GM06990 (cell line): Measurements from ENCODE around the gene HIPK3.
"Not testable (repeated sequence)": the region's sequence is repeated elsewhere in the genome, so short reads cannot be mapped to it uniquely, and the experiment has no call there.

Experiments used
- DNase-seq: peaks from one replicate; pipeline ENCODE4 v3.0.0-alpha.2; 2011; ENCODE audit not compliant: insufficient read length; ENCODE audit errors: extremely low read depth
- H3K27me3 ChIP-seq: replicated peaks from 2 replicates; pipeline ENCODE4 v1.6.0; 2011; ENCODE audit warnings: low read length; ENCODE audit not compliant: control insufficient read depth, insufficient read depth
- H3K36me3 ChIP-seq: 2 replicates; pipeline ENCODE4 v1.5.1; 2011; ENCODE audit warnings: low read length; ENCODE audit not compliant: control insufficient read depth, insufficient read depth
- H3K4me3 ChIP-seq: replicated peaks from 2 replicates; pipeline ENCODE4 v1.5.1; 2011; ENCODE audit warnings: low read depth, mild to moderate bottlenecking, control low read depth, low read length
- CTCF ChIP-seq: IDR thresholded peaks from 2 replicates; pipeline ENCODE4 v1.5.1; 2011; ENCODE audit warnings: low read length, control low read depth, mild to moderate bottlenecking, inconsistent platforms; ENCODE audit not compliant: insufficient read depth, poor library complexity, severe bottlenecking

Gene HIPK3

GRCh38 chr11:33303541-33303940 lies 46.4 kb downstream of the HIPK3 start:
- no peak for DNase-seq
- H3K27me3 ChIP-seq = no peaks in the 10 kb centered on the region
- no peak overlapping the region for H3K4me3 ChIP-seq
- H3K36me3 ChIP-seq = no peaks in the 10 kb centered on the region
- TF ChIP-seq CTCF = no peak

DNA sequence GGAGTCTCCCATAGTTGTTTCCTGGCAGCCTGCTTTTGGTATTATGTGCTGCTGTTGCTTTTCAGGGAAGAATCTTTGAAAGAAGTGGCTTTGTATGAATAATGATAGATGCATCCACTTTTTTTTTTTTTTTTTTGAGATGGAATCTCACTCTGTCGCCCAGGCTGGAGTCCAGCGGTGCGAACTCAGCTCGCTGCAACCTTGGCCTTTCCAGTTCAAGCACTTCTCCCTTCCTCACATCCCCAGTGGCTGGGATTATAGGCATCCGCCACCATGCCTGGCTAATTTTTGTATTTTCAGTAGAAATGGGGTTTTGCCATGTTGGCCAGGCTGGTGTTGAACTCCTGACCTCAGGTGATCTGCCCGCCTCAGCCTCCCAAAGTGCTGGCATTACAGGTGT lies 49.6 kb downstream of the HIPK3 start:
- not testable (repeated sequence) for H3K36me3 ChIP-seq, H3K4me3 ChIP-seq, H3K27me3 ChIP-seq, DNase-seq

DNA sequence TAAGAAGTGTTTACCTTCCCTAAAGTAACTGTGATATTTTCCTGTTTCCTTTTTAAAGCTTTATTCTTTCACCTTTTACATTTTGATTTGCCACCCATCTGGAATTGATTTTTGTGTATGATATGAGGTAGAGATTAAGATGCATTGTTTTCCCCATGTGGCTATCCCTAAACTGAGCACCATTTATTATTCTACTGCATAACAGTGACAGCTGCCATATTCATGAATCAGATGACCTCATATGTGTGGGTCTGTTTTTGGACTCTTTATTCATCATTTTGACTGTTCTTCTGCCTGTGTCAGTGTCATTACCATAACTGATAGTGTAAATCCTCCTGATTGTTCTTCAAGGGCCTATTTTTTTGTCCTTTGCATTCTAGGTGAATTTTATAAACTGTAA lies 50.8 kb downstream of the HIPK3 start:
- Histone ChIP-seq H3K4me3 (no peak overlapping the region), H3K27me3 (no peaks in the 10 kb centered on the region), H3K36me3 (no peaks in the 10 kb centered on the region)
- no peak for TF ChIP-seq CTCF
- DNase-seq = no peak

- TF ChIP-seq CTCF = no peak
- DNase-seq = no peak
Observed at GRCh38 chr11:33309118-33309517, 51.9 kb downstream of the HIPK3 start.

GRCh38 chr11:33310720-33311500 lies 53.7 kb downstream of the HIPK3 start:
- Histone ChIP-seq H3K4me3 (no peak overlapping the region), H3K36me3 (peaks cover 2% of the 10 kb centered on the region), H3K27me3 (no peaks in the 10 kb centered on the region)
- no peak for DNase-seq
- no peak for TF ChIP-seq CTCF

More at GRCh38 chr11:33309118-33309517, 51.9 kb downstream of the HIPK3 start:
- peaks cover 2% of the 10 kb centered on the region for H3K36me3 ChIP-seq
- H3K4me3 ChIP-seq = no peak overlapping the region
- no peaks in the 10 kb centered on the region for H3K27me3 ChIP-seq

- DNase-seq = no peak
- peaks cover 2% of the 10 kb centered on the region for H3K36me3 ChIP-seq
- H3K4me3 ChIP-seq = no peak overlapping the region
- H3K27me3 ChIP-seq = no peaks in the 10 kb centered on the region
- no peak for TF ChIP-seq CTCF
Observed at GRCh38 chr11:33311680-33312079, 54.5 kb downstream of the HIPK3 start.
